ENCODE data around the gene HELB.

Gene HELB

GRCh38 chr12:66304296-66304900, 2.1 kb downstream of the HELB start:
- no peak for DNase-seq

GRCh38 chr12:66309606-66310005, 7.3 kb downstream of the HELB start:
- no peak for DNase-seq

DNA sequence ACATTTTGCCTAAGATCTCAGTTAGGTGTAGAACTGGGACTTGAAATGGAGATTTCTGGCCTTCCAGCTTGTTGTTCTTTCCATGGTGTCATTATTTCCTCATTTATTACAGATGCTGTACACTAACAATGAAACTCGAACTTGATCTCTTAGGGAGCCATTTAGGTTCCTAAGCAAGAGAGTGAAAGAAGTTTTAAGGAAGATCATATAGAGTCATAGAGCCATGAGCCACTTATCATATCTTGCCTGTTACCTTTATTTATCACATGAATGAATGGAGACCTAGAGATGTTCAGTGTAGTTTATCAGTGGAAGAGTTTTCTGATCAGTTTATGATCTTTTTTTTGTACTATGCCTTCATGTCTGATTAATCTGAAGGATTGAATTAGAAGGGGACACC, 9.9 kb downstream of the HELB start:
- no peak for DNase-seq

DNA sequence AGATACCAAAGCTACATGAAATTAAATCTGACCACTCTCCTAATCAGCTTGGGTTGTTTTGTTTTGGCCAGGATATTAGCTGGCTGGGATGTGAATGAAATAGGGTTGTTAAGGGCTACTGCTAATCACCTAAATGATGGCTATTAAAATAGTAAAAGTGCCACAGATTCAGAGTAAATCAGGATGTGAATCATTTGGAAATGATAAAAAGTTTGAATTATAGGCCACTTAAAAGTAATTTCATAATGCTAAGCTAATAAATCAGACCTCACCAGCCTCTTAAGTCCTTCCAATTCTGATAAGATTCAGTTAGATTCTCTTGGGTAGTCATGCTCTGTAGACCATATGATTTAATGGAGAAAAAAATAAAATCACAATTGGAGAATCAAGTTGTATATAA, 12.0 kb downstream of the HELB start:
- no peak for DNase-seq

GRCh38 chr12:66319266-66319954, 17.1 kb downstream of the HELB start:
- DNase-seq, result no peak

DNA sequence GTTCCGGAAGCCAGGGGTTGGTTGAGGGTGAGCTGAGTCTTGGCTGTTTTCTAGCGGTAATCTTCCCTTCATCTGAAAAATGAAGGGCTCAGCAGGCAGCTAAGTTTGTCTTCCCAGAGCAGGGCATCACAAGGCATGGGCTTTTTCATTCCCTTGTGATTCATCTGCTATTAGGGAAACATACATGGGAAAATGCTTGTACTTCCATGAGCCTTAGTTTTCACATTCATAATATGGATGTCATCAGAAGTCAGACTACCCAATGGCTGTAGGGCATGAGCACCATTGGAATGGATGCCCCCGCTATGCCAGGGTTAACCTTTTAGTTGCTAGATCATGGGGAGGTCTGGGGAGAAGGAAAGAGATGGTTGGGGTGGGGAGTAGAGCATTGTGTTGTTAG, 18.7 kb downstream of the HELB start:
- DNase-seq, result no peak

DNA sequence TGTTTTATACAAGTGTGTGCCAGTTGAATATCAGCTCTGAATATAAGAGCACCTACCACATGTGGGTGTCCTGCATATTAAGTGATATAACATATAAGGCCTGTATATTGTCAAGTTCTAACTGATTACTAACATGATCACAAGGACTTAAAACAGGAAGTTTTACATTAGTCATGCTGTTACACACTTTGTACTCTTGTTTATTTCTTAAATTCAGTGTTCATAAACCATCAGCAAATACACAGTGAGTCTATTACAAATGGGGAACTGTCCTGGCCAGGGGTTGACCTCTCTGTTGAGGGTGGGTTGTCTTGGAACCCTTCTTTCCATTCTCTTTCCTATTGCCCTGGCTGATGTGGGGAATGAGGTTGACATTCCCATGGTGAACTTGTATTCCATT, 19.1 kb downstream of the HELB start:
- DNase-seq, result no peak

DNA sequence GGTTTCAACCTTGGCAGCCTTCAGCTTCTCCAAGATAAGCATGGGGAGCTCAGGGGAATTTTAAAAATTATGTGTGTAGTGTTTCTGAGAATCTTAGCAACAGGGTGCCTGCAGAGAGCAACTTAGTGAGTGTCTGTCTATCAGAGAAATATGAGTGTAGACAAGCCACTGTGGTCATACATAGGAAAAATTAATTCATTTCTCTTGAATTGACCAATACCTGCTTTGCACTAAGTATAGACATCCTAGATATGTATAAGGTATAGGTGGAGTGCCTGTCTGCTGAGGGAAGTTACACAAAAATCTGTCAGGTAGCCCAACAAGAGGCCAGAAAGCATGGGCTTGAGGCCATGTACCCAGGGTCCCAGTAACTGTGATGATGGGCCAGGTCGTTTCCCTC, 20.7 kb downstream of the HELB start:
- no peak for DNase-seq

GRCh38 chr12:66329941-66330340, 27.6 kb downstream of the HELB start:
- DNase-seq, result no peak

DNA sequence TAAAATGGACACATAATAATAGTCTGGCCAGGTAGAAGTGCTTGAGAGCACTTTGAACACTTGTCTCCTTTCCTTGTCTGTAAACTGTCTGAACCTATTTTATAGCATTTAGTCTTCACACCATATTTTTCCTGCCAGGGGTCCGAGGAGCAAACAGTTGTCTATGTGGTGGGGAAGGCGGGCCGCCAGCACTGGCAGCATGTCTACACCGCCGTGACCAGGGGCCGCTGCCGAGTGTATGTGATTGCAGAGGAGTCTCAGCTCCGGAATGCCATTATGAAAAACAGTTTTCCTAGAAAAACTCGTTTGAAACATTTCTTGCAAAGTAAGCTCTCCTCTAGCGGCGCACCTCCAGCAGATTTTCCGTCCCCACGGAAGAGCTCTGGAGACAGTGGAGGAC, 28.7 kb downstream of the HELB start:
- DNase-seq, result no peak

- DNase-seq, result no peak
Measured at GRCh38 chr12:66331814-66332213, 29.5 kb downstream of the HELB start.

GRCh38 chr12:66335746-66336145, 33.5 kb downstream of the HELB start:
- no peak for DNase-seq

DNA sequence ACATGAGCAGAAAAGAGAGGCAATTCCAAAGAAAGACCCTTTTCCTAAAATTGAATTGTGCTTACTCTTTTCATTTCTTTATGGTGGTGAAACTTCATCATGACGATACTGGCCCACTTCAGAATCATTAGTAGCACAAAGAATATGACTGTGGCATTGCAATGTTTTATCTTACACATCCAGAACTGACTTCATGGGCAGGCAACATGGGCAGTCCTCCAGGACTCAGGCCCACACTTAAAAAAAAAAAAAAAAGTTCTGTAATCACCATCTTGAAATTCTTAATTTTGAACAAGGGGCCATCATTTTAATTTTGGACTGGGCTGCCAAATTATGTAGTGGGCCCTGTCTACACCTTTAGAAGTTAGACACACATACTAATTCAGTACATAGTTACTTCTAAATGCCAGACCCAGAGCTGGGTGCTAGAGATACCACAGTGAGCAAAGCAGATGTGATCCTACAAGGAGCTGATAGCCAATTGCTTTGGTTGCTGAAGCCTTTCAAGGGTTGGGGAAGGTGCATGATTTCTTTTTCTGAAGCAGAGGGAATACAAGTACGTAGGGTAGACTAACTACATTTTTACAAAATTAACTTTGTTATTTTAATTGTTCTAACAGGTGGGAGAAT, 35.2 kb downstream of the HELB start:
- DNase-seq, result no peak

DNA sequence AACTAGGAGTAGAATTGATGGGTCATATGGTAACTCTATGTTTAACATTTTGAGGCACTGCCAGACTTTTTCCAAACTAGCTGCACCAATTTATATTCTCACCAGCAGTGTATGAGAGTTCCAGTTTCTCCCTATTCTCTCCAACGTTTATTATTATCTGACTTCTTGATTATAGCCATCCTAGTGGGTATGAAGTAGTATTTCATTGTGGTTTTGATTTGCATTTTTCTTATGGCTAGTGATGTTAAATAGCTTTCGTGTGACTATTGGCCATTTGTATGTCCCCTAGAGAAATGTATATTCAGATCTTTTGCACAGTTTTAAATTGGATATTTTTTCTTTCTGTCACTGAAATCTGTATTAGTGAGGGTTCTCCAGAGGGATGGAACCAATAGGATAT, 37.8 kb downstream of the HELB start:
- DNase-seq, result no peak

- DNase-seq, result no peak
Measured at GRCh38 chr12:66341126-66341525, 38.8 kb downstream of the HELB start.

DNA sequence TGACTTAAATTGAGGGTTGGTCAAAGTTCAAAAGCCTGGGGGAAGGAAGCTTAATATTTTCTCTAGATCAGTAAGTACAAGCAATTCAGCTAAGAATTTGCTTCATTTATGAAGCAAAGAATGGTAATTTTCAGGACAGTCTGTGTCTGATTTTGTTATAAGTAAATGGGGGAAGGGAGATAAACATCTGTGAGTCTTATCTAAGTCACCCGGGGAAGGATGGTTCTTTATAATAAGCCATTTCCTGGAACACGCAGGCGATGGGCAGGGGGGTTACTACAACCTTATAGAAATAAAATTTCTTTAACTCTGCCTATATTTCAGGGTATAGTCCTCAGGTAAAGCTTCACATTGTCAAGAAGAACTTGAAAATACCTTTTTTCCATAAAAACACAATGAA, 42.9 kb downstream of the HELB start:
- DNase-seq, result no peak

- no peak for DNase-seq
Measured at GRCh38 chr12:66345956-66346355, 43.7 kb downstream of the HELB start.

DNA sequence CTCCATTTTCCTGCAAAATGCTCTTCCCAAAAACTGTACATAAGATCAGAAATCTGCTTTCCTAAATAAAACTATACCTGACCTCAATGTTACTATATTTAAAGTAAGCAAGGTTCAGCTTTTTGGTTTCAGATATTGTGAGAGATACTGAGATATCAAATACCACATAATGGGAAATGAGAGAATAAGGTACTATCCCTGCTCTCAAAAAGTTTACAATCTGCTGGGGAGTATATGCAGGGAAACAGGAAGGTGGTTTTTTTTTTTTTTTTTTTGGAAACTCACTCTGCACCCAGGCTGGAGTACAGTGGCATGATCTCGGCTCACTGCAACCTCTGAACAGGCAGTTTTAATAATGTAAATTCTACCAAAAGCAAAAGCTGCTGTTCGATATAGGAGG, 49.0 kb downstream of the HELB start:
- no peak for DNase-seq

- no peak for DNase-seq
Measured at GRCh38 chr12:66352197-66352596, 49.9 kb downstream of the HELB start.

DNA sequence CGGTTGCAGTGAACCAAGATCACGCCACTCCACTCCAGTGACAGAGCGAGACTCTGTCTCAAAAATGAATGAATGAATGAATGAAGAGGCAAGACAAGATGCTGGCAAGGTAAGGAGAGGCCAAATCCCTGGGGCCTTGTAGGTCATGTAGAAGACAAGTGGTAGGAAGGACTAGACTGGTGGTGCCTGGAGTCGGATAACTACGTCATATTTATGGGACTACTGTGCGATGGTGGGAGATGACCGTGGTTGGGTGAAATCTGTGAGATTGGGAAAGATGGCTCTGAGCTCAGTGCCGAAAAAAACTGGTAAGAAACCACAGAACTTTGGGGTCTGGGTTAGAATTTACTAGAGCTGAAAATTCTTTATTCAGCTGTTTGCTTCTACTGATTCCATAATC, 50.6 kb downstream of the HELB start:
- no peak for DNase-seq

DNA sequence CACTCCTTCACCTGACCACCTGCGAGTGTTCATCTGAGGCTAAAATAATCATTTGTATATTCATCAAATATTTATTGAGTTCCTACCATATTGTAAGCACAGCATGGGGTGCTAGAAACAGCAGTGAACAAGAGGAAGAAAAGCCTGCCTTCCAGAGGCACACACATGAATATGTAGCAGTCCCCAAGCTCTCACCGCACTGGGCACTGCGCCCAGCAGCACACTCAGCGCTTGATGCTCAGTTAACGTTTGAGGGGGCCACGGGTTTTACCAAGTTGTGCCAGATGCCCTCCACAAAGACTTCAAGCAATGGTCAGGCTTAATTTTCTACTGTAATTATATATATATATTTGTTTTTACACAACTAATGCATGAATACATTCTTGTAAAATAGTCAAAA, 52.0 kb downstream of the HELB start:
- no peak for DNase-seq

DNA sequence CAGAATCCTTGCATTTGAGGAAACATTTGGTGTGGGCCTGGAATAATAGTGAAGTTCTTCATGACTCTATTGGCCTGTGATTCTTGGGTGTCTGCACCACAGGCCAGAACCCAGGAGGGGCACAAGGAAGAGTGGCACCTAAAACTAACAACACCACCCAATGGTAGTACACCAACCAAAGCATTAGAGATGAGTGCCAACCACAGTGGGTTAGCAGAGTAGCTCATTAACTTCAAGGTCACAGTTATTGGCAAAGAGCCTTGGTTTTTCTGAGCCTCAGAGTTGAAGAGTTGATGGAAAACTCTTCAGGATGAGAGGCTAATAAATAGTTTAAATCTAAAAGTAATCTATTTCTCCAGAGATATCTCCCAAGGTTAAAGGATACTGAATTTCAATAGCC, 57.0 kb downstream of the HELB start:
- no peak for DNase-seq

DNA sequence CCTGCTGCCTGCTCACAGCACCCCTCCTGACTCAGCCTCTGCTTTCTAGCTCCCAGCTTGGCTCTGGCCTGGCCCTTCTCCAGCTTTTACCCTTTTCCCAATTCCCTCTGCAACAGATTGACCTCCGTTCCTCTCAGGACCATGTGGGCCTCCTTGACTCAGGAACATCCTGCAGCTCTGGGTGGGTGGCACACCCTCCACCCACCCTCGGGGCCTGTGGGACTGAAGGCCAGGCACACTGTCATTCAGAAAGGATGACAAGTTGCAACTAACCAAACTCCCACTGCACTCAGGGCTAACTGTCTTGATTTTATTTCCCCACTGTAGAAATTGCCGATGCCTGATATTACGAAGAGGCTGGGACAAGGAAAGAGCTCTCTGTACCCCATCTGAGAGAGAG, 59.4 kb downstream of the HELB start:
- DNase-seq, result no peak

DNA sequence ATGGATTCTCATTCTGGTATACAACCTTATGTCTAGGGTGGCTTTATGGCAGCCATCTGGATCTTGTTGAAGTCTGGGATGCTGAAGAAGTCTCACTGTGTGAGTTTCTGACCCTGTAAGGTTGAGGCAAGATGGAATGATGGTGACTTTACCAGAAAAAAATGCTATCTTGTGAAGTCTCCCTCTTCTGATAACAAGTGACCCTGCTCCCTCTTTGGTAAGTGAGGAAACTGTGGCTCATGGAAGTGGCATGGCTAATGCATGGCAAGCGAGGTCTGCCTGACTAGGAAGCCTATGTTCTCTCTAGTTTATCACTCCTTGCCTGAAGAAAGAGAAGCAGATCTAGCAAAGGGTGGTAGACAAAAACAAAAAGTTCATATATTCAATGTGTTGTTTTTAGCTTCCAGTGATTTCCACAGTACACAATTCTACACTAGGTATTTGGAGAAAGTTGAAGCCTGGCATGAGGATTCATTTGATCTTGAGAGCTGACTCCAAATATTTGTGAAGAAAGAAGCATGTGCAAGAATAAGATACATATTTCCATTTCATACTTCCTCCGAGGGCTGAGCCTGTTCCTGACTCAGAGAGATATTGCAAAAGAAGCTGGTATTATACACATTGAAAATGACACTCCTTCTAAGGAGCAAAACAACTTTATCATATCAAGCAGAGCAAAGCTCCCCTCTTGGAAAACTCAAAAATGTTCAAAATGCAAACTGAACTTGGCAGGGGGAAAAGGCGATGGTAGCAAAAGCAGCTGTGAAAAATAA, 63.6 kb downstream of the HELB start:
- no peak for DNase-seq
